IMR-90 (cell line): ENCODE data around the gene CAV2. TPM values are rescaled to one million over a fixed set of nuclear protein-coding genes. Genes with fewer than 3 reads are reported as not detected.
A peak's percentile ranks its signal among the peaks of the same experiment; 100 is the strongest.

Experiments used
- ATAC-seq: fragments of 200-7000 bp; cut with Tn5 transposase; 2 replicates; pipeline ENCODE4 v1.9.1; 2020; ENCODE audit warnings: low read depth, mild to moderate bottlenecking, moderate library complexity
- BruUV-seq: library from RNA; stranded (reverse); fragments of 400-500 nt; replicated peaks from 2 replicates; lab custom pipeline; 2021; lab: Mats Ljungman, UMichigan
- CTCF ChIA-PET: fragments of 300-600 bp; formaldehyde crosslinking; extraction: SDS; loops from one replicate; lab custom pipeline; 2021; ENCODE audit warnings: antibody characterized with exemption; lab: Yijun Ruan, JAX
- POLR2A ChIA-PET: fragments of 300-600 bp; sonication (Branson Sonifier 250); formaldehyde crosslinking; loops from one replicate; lab custom pipeline; 2022; ENCODE audit warnings: antibody characterized with exemption; ENCODE audit not compliant: unreplicated experiment; lab: Charles Lee
- DNase-seq: peaks from one replicate; pipeline ENCODE4 v3.0.0; 2013
- H2AFZ ChIP-seq: replicated peaks from 2 replicates; pipeline ENCODE3; 2013; ENCODE audit warnings: low read length, mild to moderate bottlenecking; ENCODE audit not compliant: poor library complexity
- H2AK5ac ChIP-seq: 2 replicates; pipeline ENCODE4 v1.6.1; 2013; ENCODE audit warnings: low read depth, low read length, inconsistent platforms
- H2AK9ac ChIP-seq: replicated peaks from 2 replicates; pipeline ENCODE3; 2013; ENCODE audit warnings: mild to moderate bottlenecking, low read depth, low read length, moderate library complexity; ENCODE audit not compliant: poor library complexity
- H2BK120ac ChIP-seq: 2 replicates; pipeline ENCODE4 v1.6.1; 2013; ENCODE audit warnings: low read depth, low read length, inconsistent platforms
- H2BK15ac ChIP-seq: 3 replicates; pipeline ENCODE4 v1.6.1; 2013; ENCODE audit warnings: low read depth, low read length, inconsistent platforms
- H2BK20ac ChIP-seq: 2 replicates; pipeline ENCODE4 v1.6.1; 2013; ENCODE audit warnings: low read depth, mild to moderate bottlenecking, inconsistent platforms, low read length, moderate library complexity
- H2BK5ac ChIP-seq: 2 replicates; pipeline ENCODE4 v1.6.1; 2013; ENCODE audit warnings: mild to moderate bottlenecking, low read depth, low read length, inconsistent platforms; ENCODE audit not compliant: poor library complexity, severe bottlenecking
- H3K14ac ChIP-seq: replicated peaks from 2 replicates; pipeline ENCODE4 v1.6.1; 2013; ENCODE audit warnings: low read depth, low read length, inconsistent platforms
- H3K18ac ChIP-seq: 2 replicates; pipeline ENCODE4 v1.6.1; 2013; ENCODE audit warnings: low read depth, low read length, control low read depth
- H3K23ac ChIP-seq: 2 replicates; pipeline ENCODE4 v1.6.1; 2013; ENCODE audit warnings: low read depth, low read length, inconsistent platforms
- H3K27ac ChIP-seq: 2 replicates; pipeline ENCODE4 v1.5.1; 2013; ENCODE audit warnings: mild to moderate bottlenecking, control low read depth, low read length; ENCODE audit not compliant: insufficient read depth
- H3K27me3 ChIP-seq: 2 replicates; pipeline ENCODE4 v1.6.1; 2013; ENCODE audit warnings: low read length; ENCODE audit not compliant: control insufficient read depth, insufficient read depth
- H3K36me3 ChIP-seq: 2 replicates; pipeline ENCODE4 v1.6.1; 2013; ENCODE audit warnings: low read length, mixed read lengths; ENCODE audit not compliant: control insufficient read depth, insufficient read depth
- H3K4ac ChIP-seq: 2 replicates; pipeline ENCODE4 v1.6.1; 2013; ENCODE audit warnings: low read depth, low read length, inconsistent platforms
- H3K4me1 ChIP-seq: 2 replicates; pipeline ENCODE4 v1.6.1; 2013; ENCODE audit warnings: low read length, mixed read lengths; ENCODE audit not compliant: control insufficient read depth, insufficient read depth
- H3K4me2 ChIP-seq: 2 replicates; pipeline ENCODE4 v1.6.1; 2013; ENCODE audit warnings: low read depth, mild to moderate bottlenecking, control low read depth, low read length, moderate library complexity
- H3K4me3 ChIP-seq: 2 replicates; pipeline ENCODE4 v1.5.1; 2013; ENCODE audit warnings: low read depth, mild to moderate bottlenecking, control low read depth, low read length, moderate library complexity; ENCODE audit not compliant: insufficient read depth
- H3K56ac ChIP-seq: 2 replicates; pipeline ENCODE4 v1.6.1; 2013; ENCODE audit warnings: low read length, inconsistent platforms; ENCODE audit not compliant: insufficient read depth; ENCODE audit errors: extremely low read depth
- H3K79me1 ChIP-seq, 2 experiments: 2 replicates each; pipeline ENCODE4 v1.6.1; 2013; ENCODE audit warnings: low read length in 2 of 2, inconsistent platforms in 1 of 2, low read depth in 1 of 2
- H3K9ac ChIP-seq: 2 replicates; pipeline ENCODE4 v1.6.1; 2013; ENCODE audit warnings: low read depth, low read length, control low read depth
- H3K9me1 ChIP-seq: 2 replicates; pipeline ENCODE4 v1.6.1; 2013; ENCODE audit warnings: low read length, inconsistent platforms; ENCODE audit not compliant: insufficient read depth
- H3K9me3 ChIP-seq: 2 replicates; pipeline ENCODE4 v1.6.1; 2013; ENCODE audit warnings: low read length; ENCODE audit not compliant: control insufficient read depth, insufficient read depth
- H4K20me1 ChIP-seq: 2 replicates; pipeline ENCODE4 v1.6.1; 2013; ENCODE audit warnings: low read length, inconsistent platforms; ENCODE audit not compliant: insufficient read depth
- H4K5ac ChIP-seq: 2 replicates; pipeline ENCODE4 v1.6.1; 2013; ENCODE audit warnings: mild to moderate bottlenecking, low read depth, low read length, control low read depth
- H4K8ac ChIP-seq, 2 experiments: 2 replicates each; pipeline ENCODE4 v1.6.1; 2013; ENCODE audit warnings: low read depth in 2 of 2, low read length in 2 of 2, control low read depth in 1 of 2, inconsistent platforms in 1 of 2
- H4K91ac ChIP-seq: 2 replicates; pipeline ENCODE4 v1.6.1; 2013; ENCODE audit warnings: low read depth, low read length, inconsistent platforms; ENCODE audit not compliant: insufficient read depth
- CEBPB ChIP-seq: IDR thresholded peaks from 2 replicates; pipeline ENCODE4 v1.6.1; 2012; ENCODE audit warnings: low read depth, low read length, improper control_type of control experiment
- FOS ChIP-seq: fragments of 150-350 bp; IDR thresholded peaks from 2 replicates; pipeline ENCODE4 v1.6.1; 2016; ENCODE audit warnings: low read depth, low read length
- MAZ ChIP-seq: IDR thresholded peaks from 2 replicates; pipeline ENCODE4 v1.6.1; 2012; ENCODE audit warnings: low read depth, mild to moderate bottlenecking, low read length, improper control_type of control experiment, moderate library complexity, borderline replicate concordance
- NFE2L2 ChIP-seq: fragments of 150-350 bp; IDR thresholded peaks from 2 replicates; pipeline ENCODE4 v1.6.1; 2016; ENCODE audit warnings: low read depth, mild to moderate bottlenecking, low read length
- POLR2A ChIP-seq: IDR thresholded peaks from 2 replicates; pipeline ENCODE4 v1.6.1; 2012; ENCODE audit warnings: mild to moderate bottlenecking, low read depth, low read length
- RFX5 ChIP-seq: IDR thresholded peaks from 2 replicates; pipeline ENCODE4 v1.8.0; 2012; ENCODE audit warnings: low read depth, mild to moderate bottlenecking, low read length, moderate library complexity
- SMC3 ChIP-seq: fragments of 150-350 bp; IDR thresholded peaks from 2 replicates; pipeline ENCODE4 v1.6.1; 2016; ENCODE audit warnings: low read depth, mild to moderate bottlenecking, antibody characterized with exemption, low read length, moderate library complexity
- WGBS, 2 experiments: methylation state at CpG; one replicate each; pipeline versions ENCODE4 v1.1.5 to v1.1.7; 2013; ENCODE audit warnings: missing lambda C conversion rate in 2 of 2; ENCODE audit not compliant: insufficient read length in 1 of 2; ENCODE audit errors: extremely low coverage in 2 of 2; 5-methylcytosine and 5-hydroxymethylcytosine counted together
- dilution Hi-C: fragments of 300-500 bp; cut with HindIII; formaldehyde crosslinking; loops from one replicate; pipeline ENCODE4 v1.14.3; 2018; ENCODE audit warnings: low sequenced_read_pairs; ENCODE audit not compliant: unreplicated experiment
- in situ Hi-C: fragments of 300-500 bp; cut with MboI; formaldehyde crosslinking; loops from 3 replicates; pipeline ENCODE4 v1.14.3; 2019; ENCODE audit warnings: low sequenced_read_pairs, inconsistent platforms, mixed read lengths
- intact Hi-C: fragments of 100-400 bp; cut with micrococcal nuclease; formaldehyde crosslinking; loops from 2 replicates; pipeline ENCODE4 v1.10.0; 2022
- polyA plus RNA-seq, 3 experiments: library from polyadenylated mRNA; depleted of rRNA; stranded (reverse); fragments of >200 nt; gene quantifications; 2 replicates each; pipeline ENCODE4 v1.2.3, GENCODE V29; 2012; ENCODE audit warnings: low replicate concordance in 1 of 3
- total RNA-seq: library from RNA; depleted of rRNA; stranded (reverse); fragments of >200 nt; gene quantifications from 2 replicates; pipeline ENCODE4 v1.2.3, GENCODE V29; 2012

The CAV2 gene
- total and polyA plus RNA-seq, 2 of the 4 experiments (the other 2 are of a cell fraction), result 199 to 265 TPM

DNA sequence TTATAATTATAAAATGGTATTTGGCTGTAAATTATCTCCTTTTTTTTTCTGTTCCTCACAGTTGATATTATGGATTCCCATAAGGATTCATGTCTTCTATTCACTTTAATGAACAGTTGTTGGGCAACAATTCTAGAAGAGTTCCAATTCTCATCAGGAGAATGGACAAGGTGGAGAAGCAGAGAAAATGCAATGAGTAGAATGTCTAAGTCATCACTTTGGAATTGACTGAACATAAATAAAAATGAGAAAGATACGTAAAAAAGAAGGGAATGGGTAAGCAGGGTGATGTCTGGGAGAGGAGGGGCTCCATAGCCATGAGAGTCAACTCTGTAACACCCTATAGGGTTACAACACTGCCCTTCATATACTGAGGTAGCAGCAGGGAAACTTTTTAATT lies 1.8 kb upstream of the CAV2 start:
- peaks cover 12% of the 10 kb centered on the region for H3K4me1 ChIP-seq
- H3K4me2 ChIP-seq, result no peak overlapping the region
- no peak overlapping the region for H3K56ac ChIP-seq
- no peak overlapping the region for H4K91ac ChIP-seq
- peak overlapping the region; percentile 79 for H2BK5ac ChIP-seq
- H4K8ac ChIP-seq, result no peak overlapping the region
- H2BK15ac ChIP-seq, result no peak overlapping the region
- no TSS peak for BruUV-seq
- H2BK120ac ChIP-seq, result peak overlapping the region; percentile 78; the same call in 1 of the 2 replicates
- peaks cover 8% of the 10 kb centered on the region for H3K9me1 ChIP-seq
- DNase-seq, result peak; percentile 80
- no peak overlapping the region for H3K23ac ChIP-seq
- no peaks in the 10 kb centered on the region for H3K27me3 ChIP-seq
- no peak overlapping the region for H4K5ac ChIP-seq
- H2BK20ac ChIP-seq, result peak overlapping the region; percentile 32; the same call in 1 of the 2 replicates
- no peaks in the 10 kb centered on the region for H4K20me1 ChIP-seq
- ATAC-seq, result no peak
- TF ChIP-seq FOS (no peak), NFE2L2 (no peak), SMC3 (no peak), RFX5 (no peak), POLR2A (no peak), CEBPB (peak; percentile 74), MAZ (no peak)
- H3K9ac ChIP-seq, result no peak overlapping the region
- intact Hi-C loops, result loop anchor here (10.0 kb wide), 1 partner anchor 53 kb away; no protein-coding TSS in a partner anchor
- H3K4me3 ChIP-seq, result no peak overlapping the region
- no peak overlapping the region for H3K14ac ChIP-seq
- 0 out of 2 replicates have a peak overlapping the region, but pooled peaks have one; percentile 63 for H3K4ac ChIP-seq
- no CpG with 5 or more reads among the region's 1 CpG for WGBS, 2 experiments
- ChIA-PET CTCF (no interaction called here), POLR2A (no interaction called here)
- no peaks in the 10 kb centered on the region; the same call in 1 of the 2 replicates for H3K36me3 ChIP-seq
- no peak overlapping the region for H2AK5ac ChIP-seq
- no peak overlapping the region for H3K18ac ChIP-seq
- no peaks in the 10 kb centered on the region for H3K9me3 ChIP-seq
- in situ Hi-C loops, result no loop called here
- no peak overlapping the region for H2AFZ ChIP-seq
- peaks cover 8 to 21% of the 10 kb centered on the region in 2 experiments for H3K79me1 ChIP-seq
- no peak overlapping the region for H3K27ac ChIP-seq
- no peak overlapping the region for H2AK9ac ChIP-seq
- dilution Hi-C loops, result no loop called here
